T1000 (cell line): ENCODE measurements around the gene WFDC5.

Experiments used
- DNase-seq: peaks from one replicate; lab custom pipeline; 2025; ENCODE audit warnings: mixed read lengths; lab: John Stamatoyannopoulos, UW

Gene WFDC5

DNA sequence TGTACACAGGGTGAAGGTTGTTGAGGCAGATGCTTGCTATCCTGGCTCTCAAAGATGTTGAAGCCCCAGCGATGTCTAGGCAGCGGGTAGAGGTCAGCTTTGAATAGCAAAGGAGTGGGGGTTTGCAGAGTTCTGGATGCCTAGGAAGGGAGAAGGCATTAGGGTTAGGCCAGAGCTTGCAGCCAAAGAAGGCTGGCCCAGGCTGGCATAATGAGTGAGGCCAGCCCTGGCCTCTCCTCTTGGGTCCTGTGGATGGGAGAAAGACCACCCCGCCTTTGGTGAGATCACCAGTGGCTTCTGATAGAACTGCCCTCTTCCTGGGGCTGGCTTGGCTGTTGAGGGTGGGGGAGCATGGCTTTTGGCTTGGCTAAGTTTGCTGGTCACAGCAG is 406 bp upstream of the WFDC5 start:
- no peak for DNase-seq

DNA sequence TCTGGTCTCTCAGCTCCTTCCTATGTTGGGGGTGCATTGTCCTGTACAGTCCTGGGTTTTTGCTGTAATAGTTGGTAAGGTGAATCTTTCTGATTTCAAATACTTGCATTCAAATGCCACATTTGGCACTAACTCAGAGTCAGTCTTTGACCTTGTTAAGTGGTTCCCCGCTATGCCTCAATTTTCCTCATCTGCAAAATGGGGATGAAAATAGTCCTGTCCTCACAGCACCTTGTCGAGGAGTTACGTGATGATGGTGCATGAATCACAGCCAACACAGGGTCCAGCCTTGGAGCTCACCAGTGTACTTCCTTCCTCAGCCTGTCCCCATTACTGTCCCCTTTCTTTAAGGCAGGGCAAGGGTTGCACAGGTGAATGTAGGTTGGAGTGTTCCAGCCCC is 1.1 kb downstream of the WFDC5 start:
- DNase-seq, result no peak

DNA sequence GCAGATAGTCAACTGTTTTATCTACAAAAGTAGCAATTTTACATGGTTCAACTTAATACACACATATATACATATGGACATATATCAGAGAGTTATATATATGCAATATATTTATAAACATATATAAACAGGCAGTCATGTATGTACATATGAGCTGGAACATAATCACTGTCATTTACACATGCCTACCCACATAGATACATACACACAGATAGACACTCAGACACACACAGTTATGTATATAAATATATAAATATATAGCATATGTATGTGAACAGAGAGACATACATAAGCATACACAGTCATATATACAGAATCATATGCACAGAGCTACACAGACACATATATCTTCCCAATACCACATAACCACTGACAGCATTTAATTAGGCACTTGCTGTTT is 2.2 kb downstream of the WFDC5 start:
- DNase-seq, result no peak

DNA sequence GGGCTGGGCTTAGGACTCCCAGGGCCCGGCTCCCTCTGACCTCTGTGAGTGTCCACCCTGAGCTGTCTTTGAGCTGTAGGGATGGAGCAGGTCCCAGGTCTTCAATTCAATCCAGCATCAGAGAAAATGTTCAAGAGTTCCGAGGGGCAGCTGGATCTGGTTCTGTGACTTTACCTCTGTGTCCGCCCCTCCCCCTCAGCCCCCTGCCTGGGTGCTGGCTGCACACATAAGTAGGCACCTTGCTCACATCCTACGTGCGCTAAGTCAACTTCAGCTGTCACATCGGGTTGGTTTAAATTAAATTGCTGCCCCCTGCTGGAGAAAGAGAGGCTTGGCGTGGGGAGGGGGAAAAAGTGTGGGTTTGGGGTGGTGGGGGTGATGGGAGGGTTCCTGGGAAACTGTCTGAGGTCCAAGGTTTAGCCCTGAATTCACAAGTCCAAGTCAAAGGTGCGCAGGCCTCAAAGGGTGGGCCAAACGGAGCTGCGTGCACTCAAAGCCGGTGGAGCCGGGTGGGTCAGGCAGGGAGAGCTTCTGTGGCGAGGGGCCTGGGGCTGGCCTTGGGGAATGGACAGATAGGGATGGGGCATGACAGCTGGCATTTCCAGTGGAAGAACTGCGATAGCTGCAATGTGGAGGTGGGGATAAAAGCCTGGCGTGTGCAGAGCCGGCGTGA is 3.0 kb downstream of the WFDC5 start:
- DNase-seq, result no peak

DNA sequence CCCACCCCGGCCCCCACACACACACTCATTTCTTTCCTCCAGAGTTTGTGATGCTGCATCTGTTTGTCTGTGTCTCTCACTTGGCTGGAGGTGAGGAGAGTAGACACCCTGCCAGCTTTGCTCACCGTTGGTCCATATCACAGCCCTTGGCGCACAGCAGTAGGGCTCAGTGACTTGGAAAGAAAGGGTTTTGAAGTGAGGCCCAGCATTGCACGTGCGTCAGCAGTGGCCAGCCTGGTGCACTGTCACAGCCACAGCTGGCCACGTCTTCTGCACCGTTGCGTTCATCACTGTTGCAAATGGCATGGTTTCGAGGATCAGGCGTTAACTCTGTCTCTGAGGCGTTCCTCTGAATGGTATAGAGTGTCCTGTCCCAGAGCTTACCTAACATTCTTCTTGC is 3.7 kb downstream of the WFDC5 start:
- no peak for DNase-seq

DNA sequence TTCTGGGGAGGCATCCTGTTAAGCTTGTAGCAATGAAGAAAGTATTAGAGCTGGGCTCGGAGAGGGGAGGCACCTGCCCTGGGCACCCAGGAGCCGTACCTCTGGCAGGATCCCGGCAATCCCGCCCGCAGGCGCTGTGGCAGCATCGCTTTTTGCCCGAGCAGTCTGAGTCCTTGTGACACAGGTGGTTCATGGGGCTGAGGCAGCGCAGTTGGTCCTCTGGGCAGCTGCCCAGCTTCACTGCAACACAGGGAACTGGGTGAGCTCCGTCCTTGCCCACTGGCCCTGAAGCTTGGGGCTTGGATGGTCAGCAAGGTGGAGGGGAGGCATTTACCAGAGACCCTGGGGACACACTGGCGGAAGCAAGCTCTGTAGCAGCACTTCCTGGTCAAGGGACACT is 4.7 kb downstream of the WFDC5 start:
- no peak for DNase-seq

DNA sequence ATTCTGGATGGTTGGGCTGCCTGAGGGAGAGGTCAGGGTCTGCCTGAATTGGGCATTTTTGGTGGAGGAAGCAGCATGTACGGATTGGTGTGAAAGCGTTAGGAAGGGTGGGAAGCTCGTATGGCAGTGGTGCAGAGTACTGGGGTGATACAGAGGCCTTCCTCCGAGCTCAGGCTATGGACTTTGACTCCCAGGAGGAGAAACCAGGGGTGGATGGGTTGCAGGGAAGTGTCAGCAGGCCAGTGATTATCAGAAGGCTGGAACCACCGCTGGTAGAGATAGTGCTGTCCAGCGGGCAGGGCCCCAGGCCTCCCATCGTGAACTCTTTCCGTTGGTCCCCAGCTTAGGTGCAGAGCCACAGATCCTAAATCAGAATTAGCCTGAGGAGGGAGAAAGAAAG is 5.3 kb downstream of the WFDC5 start:
- DNase-seq, result no peak

DNA sequence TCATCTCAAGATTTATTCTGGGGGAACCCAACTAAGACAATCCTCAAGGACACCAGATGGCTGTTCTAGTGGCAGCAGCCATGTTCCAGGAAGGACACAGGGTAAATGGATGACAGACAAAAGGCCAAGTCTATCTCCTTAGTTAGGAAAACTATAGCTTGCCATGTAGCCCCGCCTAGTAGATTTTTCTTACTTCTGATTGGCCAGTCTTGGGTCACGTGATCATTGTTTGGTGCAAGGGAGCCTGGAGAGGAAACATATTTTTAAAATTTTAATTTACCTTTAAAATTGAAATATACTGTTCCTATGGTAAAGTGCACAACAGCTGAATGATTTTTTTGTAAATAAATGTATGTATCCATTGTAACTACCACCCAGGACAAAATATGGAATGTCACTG is 9.7 kb downstream of the WFDC5 start:
- peak; percentile 64 for DNase-seq

DNA sequence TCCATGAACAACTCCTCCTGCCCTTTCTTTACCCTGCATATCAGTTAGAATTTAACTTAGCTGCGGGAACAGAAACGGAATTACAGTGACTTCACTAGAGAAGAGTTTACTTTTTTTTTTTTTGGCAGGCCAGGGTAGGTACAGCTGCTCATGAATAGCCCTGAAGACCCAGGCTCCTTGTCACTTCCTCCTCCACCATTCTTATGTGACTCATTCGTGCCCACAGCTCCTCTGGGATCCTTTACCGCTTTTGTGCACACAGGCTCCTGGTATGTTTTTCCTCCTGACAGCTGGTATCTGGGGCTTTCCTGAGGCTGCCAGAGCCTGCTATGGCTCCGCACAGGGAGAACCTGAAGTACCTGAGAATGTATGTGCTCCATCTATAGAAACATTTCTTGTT is 10.2 kb downstream of the WFDC5 start:
- peak; percentile 83 for DNase-seq

DNA sequence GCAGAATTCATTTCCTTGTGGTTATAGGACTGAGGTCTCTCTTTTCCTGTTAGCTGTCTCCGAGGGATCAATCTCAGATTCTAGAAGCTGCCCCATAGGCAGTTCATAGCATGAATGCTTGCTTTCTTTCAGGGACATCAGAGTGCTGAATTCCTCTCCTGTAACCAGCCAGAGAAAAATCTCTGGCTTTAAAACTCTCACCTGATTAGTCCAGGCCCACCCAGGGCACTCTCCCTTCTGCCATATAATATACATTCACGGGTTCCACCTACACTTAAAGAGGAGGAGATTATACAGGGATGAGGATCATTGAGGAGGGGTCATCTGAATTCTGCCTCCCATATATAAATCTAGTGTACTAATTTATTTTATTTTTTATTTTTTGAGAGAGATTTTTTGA is 11.9 kb downstream of the WFDC5 start:
- DNase-seq, result no peak

DNA sequence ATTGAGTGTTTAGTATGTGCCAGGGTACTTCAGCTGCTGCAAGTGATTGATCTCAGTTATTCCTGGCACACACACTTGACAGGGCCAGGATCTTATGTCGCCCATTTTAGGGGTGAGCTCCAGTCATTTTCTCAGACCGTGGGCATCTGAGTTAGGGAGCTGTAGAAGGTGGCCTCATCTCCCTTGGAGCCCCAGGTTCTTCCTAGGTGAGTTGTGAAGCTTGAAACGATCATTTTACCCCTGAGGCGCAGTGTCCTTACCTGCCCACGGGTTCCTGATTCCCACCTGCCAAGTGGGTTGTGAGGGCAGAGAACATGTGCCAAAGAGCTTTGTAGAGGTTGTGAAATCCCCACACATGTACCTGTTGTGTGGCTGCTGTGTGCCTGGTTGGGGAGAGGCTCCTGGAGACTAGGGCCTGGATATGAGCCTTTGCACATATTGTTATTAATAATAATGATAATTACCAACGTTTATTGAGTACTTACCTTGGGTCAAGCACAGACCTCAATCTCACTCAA is 13.6 kb downstream of the WFDC5 start:
- no peak for DNase-seq

DNA sequence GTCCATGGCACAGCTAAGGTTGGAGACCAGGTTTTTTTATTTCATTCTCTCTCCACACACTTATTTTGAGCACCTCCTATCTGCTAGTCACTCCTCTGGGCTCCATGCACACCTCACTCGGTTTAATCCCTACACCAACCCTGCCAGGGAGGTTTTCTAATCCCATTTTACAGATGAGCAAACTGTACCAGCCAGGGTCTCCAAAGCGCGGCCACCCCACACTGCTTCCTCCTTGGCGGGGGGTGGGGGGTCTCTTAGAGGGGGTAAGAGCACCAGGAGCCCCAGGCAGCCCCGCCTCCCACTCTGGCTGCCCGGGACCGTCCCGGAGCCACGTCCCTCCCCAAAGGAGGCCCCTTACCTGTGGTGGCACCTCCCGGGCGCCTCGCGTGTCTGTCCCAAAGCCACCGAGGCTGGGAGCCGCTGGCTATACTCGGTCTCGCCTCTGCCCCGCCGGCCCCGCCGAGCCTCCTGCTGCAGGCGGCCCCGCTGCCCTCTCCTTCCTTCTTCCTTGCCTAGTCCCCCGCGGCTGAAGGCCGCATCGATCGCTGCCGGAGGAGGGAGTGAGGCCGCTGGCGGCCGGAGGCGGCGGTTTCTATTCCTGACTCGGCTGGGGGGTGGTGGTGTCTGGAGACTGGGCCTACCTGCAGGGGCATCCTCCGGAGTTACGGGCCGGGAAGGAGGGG is 14.3 kb downstream of the WFDC5 start, which contains the start of gene KCNS1:
Gene KCNS1, minus strand, starts transcription at position 565 of the 683 bp plus-strand sequence. CDS start 1,891 bp downstream, outside the sequence.
- no peak for DNase-seq

DNA sequence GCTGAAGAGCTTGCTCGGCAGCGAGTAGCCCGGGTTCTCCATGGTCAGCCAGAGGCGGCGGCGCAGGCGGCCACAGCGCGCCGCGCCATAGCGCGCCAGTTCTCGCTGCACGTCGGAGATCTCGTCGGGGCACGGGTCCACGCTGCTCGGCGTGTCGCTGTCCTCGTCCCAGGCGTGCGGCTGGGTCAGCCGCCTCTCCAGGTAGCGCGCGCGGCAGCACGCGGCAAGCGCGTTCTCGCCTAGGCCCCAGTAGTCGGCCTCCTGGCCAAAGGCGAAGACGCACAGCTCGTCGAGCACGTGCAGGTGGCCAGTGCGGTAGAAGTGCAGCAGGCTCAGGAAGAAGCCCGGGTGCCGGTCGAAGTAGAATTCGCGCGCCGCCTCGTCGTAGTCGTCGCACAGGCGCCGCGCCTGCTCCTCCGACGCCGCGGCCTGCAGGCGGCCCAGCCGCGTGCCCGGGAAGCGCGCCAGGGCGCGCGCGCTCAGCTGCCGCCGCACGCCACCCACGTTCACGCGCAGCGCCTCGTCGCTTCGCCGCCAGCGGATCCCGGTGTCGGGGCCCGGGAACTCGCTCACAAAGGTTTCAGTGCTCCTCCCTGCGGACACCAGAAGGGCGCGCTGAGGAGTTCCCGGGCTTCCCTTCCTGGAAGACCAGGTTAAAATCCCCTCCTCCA is 16.7 kb downstream of the WFDC5 start:
- DNase-seq, result no peak

DNA sequence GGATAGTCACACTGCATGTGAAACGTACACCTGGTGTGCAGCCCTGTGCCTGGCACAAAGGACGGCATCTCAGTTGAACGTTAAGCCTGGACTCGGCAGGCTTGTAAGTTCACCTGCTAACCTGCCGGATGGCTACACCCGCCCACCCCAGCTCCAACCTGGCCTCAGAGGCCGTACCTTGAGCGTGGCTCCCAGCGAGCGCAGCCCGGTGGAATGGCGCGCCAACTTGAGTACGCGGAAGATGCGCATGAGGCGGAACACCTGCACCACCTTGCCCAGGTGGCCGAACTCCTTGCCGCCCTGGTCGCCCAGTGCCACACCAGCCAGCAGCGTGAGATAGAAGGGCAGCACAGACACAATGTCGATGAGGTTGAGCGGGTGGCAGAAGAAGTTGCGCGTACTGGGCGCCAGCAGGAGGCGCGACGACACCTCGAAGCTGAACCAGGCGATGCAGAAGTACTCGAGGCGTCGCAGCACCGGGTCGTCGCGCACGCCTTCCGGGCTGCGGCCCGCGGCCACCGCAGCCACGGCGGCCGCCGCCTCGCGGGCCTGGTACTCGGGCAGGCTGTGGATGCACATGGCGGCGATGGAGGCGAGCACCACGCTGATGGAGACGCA is 17.4 kb downstream of the WFDC5 start:
- DNase-seq, result no peak

DNA sequence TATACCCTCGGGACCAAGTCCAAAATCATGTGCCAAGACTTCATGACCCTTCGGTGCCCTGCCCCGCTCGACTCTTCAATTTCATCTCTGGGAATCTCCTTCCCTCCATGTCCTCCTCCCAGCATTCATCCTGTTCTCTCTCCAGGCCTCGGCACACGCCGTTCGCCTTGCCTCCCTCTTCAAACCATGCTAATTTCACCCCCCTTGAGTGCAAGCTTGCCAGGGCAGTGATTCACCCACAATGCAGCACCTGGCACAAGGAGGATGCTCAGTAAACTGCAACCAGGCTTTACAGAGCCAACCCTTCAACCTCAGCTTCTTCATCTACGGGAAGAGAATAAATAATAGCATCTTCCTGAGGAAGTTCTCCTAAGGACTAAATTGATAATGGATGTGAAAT is 18.2 kb downstream of the WFDC5 start:
- no peak for DNase-seq

DNA sequence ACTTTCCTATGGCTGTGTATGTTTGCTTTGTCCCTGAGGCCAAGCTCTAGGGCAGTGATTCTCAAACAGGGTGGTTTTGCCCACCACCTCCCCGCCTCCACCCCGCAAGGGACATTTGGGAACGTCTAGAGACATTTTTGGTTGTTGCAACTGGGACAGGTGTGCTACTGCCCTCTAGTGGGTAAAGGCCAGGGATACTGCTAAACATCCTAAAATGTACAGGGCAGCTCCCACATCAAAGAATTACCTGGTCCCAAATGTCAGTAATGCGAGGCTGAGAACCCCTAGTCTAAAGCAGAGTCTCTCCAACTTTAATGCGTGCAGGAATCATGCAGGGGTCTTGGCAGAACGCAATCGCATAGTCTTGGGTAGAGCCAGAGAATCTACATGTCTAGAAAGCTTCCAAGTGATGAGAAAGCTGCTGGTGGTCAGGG is 19.2 kb downstream of the WFDC5 start:
- peak; percentile 71 for DNase-seq

DNA sequence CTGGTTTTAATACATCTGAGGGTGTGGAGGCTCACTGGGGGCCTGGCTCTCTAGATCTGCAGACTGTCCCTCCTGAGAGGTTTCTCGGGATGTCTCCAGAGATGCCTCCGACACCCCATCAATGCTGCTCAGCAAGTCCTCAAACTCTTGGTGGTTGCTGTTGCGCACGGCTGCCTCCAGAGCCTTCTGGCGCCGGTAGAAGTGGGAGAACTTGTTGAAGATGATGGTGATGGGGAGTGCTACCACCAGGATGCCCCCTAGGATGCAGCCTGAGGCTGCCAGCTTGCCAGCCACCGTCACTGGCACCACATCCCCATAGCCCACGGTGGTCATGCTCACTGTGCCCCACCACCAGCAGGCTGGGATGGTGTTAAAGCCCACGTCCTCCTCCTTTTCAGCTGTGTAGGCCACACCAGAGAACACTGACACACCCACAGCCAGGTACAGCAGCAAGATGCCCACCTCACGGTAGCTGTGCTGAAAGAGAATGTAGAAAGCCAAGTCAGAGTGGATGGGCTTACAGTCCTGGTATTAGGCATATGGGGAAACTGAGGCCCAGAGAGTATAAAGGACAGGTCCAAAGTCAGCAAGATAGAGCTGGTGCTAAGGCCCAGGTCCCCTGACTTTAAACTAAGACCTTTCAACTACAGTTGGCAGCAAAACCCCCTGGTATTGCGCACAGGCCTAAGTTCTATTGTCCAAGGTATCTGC is 20.0 kb downstream of the WFDC5 start:
- no peak for DNase-seq

DNA sequence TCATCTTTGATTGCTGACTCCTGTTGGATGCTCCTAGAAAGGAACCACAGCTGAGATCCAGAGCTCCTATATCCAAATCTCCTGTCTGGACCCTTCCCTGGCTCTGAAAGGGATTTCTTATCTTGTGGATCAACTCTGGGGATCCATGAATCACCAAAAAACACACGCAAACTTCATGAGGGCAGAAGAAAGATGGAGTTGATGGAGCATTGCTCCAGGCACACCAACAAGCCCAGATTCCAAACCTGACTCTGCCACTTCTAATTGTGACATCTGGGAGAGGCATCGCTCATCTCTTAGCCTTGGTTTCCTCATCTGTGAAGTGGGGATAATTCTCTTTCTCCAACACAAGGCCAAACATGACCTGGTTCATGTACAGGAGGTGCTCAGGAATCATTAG is 20.8 kb downstream of the WFDC5 start:
- no peak for DNase-seq

DNA sequence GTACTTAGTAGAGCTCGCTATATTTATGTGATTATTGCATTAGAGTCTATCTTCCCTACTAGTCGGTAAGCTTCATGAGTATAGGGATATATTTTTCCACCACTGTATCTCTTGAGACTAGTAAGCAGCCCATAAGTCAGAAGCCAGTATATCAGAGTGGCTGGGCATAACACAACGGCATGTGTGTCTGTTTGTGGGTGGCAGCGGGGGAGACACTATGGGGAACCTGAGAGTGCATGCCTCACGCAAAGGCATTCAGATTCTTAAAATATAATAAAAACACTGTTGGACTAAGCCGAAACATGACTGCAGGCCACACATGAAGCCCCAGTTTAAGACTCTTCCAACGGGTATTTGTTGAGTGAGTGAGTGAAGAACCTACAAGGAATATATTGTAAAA is 22.1 kb downstream of the WFDC5 start:
- no peak for DNase-seq

DNA sequence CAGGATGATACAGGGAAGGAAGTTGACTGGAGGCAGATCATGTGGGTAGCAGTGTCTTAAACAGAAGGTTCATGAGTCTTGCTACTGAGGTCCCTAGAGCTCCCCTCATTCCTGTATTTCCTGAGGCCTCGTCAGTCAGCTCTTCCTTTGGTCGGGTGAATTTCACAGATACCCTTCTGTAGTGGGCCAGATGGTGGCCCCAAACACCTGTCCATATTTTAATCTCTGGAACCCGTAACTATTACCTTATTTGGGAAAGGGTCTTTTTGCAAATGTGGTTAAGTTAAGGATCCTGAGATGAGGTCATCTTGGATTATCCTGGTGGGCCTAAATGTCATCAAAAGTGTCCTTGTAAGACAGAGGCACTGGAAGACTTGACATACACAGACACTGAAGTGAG is 23.6 kb downstream of the WFDC5 start:
- no peak for DNase-seq

DNA sequence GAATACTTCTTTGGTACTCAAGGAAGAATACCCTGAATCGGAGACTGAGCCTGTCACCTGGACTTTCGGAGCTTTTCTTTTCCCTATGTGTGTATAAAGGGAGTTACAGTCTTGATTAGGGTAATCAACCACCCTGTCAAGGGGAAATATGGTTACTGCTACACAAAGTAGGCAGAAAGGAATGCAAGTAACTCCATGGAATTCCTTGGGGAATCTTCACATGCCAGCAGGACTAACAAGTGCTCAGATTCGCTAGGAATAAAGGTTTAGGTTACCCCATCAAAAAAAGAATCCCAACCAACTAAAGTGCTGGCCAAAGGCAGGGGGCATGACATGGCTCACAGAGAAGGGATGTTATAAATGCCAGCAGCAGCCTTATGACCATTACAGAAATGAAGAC is 24.5 kb downstream of the WFDC5 start:
- DNase-seq, result no peak

DNA sequence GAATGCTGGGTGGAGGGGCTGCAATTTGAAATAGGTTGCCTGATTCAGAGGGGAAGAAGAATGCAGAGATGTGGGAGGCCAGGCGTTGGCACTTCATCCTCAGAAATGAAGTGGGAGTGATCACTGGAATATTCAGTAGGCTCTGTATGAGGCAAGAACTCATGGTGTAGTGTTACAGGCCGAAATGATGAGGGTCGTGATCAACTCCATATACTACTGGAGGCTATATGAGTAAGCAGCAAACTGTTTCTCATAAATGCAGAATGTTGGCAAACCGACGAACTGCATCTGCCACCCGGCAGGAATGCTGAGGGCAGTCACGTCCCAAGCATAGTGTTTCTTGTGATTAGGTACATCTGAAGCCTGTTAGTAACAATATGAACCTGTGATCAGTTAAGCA is 26.7 kb downstream of the WFDC5 start:
- peak; percentile 95 for DNase-seq
